ENCODE results near the gene CD7.

The CD7 gene

DNA sequence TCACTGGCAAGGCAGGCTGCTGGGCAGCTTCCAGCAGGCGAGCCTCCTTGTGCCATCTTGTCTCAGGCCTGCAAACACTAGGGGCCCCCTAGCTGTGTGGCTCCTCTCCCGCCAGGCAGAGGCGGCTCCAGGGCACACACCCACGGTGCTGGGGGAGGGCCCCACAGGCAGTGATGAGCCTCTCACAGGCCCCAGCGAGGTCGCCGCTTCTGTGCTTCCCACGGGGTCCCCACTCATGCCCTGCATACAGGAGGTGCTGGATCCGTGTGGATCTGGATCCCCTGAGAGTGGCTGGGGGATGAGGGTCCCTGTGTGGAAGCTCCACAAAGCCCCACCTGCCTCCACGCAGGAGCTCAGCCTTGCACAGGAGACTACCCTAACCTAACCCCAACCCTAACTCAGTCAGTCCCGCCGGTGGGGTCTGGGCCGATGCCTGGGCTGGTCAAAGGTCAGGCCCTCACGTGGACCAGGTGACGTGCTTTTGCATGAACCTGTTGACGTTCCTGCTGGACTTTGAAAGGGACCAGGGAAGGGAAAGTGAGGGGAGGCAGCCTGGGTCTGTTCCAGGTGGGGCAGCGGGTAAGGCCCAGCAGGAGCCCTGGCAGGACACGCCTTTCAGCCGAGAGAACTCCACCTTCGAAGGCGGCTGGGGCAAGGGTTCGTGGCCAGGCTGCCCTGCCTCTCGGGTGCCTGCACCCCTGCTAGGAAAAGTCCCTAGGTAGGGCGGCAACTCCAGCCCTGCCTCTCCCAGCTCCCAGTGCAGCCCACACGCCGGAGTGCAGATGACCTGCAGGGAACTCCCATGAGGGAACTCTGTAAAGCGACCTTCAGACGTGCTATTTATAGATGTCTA lies 11.0 kb upstream of the CD7 start:
- DNase-seq, result no peak

DNA sequence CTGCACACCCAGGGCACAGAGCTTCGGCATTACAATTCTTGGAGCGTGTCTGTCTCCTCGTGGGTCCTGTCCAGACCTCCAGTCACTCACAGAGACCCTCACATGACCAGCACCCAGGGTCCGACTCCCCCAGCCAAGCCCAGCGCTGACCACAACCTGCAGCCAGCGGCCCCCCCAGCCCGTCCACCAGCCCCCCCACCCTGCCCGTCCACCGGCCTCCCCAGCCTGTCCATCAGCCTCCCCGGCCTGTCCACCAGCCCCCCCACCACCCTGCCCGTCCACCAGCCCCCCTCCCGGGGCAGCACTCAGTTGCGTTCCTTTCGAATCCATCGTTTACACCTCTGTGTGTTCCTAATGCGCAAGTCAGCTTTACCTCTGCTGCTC lies 10.3 kb upstream of the CD7 start:
- no peak for DNase-seq

- DNase-seq, result no peak
Observed at GRCh38 chr17:82327289-82327688, 9.9 kb upstream of the CD7 start.

GRCh38 chr17:82325286-82326180 lies 8.1 kb upstream of the CD7 start:
- no peak for DNase-seq

DNA sequence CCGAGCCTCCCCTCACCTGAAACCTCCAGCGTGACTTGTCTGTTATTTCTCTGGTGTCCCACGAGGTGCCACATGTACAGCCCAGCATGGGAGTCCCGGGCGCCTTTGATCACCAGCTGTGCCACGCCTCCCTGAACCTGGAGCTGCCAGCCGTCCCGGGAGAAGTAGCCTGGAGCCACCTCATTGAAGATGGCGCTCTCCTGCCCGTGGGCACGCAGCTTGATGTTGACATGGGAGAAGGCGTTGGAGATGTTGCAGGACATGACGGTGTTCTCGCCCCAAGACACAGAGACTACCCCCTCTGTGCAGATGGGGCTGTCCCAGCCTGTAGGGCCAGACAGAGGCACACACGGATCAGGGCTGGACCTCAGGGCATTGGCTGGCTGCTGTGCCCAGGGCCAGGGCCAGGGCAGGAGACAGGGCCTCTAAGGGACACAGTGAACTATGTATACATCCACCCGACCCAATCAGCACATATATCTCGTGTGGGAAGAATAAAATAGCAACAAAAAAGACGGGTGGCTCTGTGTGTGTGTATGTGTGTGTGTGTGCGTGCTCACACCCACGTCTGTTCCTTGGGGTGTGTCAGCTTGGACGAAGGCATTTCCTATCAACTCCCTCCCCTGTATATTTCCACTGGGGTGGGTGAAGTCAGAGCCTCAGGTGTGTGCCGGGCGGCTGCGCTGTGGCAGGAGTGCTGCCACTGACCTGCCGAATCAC lies 7.3 kb upstream of the CD7 start:
- no peak for DNase-seq

DNA sequence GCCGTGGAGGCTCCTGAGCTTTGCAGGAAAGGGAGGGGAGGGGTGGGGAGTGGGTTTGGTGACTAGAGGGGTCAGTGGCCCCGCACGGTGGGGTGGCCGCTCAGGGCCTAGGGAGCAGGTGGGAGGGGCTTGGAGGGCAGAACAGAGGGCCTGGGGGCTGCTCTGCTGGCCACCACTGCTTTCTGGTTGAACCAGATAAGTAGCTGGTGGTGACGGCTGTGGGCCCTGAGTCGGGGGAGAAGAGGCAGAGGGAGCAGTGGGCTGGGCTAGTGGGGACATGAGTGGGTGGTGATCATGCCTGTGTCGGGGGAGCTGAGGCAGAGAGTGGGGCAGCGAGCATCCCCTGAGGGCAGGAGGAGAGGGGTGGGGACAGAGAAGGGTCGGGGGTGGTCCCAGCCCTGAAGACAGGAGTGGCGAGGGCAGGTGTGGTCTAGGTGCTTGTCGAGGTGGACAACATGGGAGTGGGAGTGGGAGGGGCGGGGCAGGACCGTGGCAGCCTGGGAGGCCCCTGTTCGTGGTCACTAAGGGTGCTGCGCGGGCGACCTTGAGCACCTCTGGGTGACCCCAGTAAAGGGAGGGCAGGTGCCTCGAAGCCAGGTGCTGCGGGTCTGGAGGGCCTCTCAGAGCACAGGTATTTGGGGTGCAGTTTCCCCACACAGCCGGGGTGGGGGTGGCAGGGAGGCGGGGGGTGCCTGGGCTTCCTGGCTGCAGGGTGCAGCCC lies 6.3 kb upstream of the CD7 start:
- DNase-seq, result no peak

- no peak for DNase-seq
Observed at GRCh38 chr17:82322526-82323453, 5.4 kb upstream of the CD7 start.

GRCh38 chr17:82321947-82322466 lies 4.6 kb upstream of the CD7 start:
- DNase-seq, result no peak

DNA sequence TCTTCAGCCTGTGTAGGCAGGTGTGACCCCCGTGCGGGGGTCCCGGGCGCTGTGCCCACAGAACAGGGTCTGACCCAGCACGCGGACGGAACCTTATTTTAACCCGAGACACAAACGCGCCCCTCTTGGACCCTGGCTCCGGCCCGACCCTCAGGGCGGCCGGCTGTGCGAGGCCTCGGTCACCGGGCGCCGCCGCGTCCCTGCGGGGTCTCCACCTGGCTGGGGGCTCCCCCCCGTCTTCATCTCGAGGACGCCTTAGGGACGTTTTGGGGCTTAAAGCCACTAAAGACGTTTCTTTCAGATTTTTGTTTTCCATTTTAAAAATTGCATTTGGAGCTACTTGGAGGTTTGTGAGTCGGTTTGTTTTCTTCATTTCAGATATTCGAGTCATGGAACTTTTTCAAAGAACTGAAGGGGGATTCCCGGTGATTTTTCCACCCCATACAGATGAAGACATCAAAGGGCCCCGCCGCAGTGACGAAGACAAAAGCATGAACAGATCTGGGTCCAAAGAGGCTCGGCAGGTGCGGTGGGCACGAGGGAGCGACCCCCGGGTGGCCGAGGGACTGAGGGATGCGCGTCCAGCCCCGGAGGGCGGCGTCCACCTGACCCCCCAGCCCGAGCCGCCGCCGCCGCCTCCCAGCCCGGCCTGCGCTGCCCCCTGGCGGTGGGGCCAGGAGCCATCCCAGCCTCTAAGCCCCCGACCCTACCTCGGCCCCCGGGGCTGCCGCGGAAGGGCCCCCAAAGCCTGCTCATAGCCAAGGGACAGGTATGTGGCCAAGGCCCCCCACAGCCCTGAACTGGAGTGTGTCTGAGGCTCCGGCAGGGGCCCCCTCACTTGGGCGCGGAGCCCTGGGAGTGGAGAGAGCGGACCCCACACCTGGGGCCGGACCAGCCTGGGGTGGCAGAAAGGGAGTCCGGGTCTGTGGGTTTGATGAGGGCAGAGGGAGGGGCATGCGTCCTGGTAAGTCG lies 3.8 kb upstream of the CD7 start:
- DNase-seq, result peak; percentile 82

DNA sequence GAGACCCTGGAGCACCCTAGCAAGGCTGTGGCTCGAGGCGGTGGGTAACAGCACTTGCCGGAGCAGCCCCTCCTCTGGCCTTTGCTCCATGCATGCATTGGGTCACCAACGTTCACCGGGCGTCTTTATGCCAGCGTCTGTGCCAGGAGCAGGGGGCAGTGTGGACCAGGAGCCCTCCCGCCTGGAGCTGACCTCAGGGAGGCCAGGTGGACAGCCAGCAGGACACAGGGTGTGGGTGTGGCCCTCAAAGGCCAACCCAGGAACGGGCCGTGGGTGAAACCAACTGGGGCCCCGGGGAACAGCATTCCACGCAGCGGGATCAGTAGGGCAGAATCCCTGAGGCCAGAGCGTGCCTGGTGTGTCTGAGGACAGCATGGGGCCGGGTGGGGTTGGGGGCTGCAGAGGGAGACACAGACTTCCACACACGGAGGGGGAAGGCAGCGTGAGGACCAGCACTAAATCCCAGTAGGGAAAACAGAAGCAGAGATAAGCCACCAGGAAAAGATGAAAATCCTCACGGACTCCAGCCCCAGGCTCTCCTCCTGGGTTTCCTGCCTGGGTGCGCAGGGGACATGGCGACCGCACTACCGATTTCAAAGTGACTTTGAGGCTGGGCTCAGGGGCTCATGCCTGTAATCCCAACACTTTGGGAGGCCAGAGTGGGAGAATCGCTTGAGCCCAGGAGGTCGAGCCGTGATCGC lies 2.9 kb upstream of the CD7 start:
- no peak for DNase-seq

GRCh38 chr17:82319619-82320062 lies 2.2 kb upstream of the CD7 start:
- DNase-seq, result no peak

DNA sequence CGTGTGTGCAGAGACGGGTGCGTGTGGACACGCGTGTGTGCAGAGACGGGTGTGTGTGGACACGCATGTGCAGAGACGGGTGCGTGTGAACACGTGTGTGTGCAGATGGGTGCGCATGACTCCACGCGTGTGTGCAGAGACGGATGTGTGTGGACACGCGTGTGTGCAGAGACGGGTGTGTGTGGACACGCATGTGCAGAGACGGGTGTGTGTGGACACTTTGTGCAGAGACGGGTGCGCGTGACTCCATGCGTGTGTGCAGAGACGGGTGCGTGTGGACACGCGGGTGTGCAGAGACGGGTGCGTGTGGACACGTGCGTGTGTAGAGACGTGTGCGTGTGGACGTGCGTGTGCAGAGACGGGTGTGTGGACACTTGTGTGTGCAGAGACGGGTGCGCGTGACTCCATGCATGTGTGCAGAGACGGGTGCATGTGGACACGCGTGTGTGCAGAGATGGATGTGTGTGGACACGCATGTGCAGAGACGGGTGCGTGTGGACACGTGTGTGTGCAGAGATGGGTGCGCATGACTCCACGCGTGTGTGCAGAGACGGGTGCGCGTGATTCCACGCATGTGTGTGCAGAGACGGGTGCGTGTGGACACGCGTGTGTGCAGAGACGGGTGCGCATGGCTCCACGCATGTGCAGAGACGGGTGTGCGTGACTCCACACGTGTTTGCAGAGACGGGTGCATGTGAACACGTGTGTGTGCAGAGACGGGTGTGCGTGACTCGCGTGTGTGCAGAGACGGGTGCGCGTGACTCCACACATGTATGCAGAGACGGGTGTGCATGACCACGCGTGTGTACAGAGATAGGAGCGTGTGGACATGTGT lies 1.6 kb upstream of the CD7 start:
- no peak for DNase-seq

DNA sequence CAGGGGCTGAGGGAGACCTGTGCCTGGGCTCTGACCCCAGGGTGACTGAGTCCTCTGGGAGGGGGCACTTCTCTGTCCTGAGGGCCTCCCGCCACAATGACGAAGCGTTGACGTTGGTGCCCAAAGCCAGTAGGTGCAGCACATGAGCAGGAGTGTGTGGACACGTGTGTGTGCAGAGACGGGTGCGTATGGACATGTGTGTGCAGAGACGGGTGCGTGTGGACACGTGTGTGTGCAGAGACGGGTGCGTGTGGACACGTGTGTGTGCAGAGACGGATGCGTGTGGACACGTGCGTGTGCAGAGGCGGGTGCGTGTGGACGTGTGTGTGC lies 726 bp upstream of the CD7 start:
- DNase-seq, result no peak

GRCh38 chr17:82316651-82317393 lies 586 bp downstream of the CD7 start:
- DNase-seq, result no peak

DNA sequence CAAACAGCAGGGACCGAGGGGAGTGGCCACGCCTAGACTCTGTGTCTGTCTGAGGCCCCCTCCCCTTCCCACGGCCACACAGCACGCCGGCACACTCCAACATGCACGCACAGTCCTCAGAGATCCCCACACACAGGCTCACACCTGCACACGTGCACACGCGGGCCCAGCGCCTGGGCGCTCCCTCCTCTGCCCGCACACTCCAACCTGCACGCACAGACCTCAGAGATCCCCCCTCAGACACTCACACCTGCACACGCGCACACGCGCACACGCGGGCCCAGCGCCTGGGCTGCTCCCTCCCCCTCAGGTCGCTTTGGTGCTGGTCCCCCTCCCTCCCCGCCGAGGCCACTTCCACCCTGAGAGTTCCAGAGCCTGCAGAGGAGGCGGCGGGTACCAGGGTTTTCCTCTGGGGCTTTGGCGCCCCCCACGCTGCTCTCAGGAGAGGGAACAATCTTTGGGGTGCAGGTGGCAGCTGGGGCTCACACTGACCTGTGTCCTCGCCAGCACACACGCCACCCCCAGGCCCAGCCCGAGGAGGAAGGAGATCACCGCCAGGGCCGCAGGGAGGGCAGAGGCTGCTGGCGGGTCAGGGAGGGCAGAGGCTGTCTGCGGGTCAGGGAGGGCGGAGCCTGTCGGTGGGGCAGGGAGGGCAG lies 1.6 kb downstream of the CD7 start:
- no peak for DNase-seq

DNA sequence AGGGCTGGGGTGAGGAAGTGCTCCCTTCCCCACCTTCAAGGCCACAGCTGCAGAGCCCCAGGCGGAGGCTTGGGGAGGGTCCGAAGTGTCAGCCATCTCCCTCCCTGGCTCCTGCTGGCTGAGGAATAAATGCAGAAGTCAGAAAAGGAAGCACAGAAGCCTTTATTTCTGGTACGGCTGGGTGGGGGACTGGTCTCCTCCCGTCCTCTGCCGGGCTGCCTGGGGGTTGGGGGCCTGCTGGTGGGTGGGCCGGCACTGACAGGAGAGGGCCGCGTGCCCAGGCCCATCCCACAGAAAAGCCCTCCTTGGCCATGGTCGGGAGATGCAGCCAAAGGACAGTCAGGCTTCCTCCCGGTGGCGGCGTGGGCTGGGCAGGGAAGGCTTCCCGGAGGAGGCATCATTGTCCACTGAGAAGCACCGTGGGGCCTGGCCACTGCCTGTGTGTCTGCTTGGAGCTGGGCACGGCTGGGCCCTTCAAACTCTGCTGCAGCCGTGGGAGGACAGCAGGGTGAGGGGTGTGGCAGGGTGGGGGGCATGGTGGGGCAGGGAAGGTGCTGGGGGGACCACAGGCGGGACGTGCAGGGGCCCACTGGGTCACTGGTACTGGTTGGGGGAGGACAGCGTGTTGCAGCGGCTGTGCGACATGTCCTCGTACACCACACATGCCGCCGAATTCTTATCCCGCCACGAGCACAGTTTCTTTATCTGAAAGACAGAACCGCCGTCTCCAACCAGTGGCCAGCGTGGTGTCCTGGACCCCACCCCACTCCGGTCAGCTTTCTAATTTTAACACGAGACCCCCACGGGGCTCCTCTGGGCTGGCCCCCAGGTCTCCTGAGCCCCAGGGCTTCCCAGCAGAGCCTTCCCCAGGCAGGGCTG lies 2.4 kb downstream of the CD7 start:
- no peak for DNase-seq
